IMR-90 (cell line): ENCODE measurements around the gene ST6GALNAC4.

ENCODE experiments used
- RAD21 ChIP-seq: IDR thresholded peaks from 2 replicates; pipeline ENCODE4 v1.6.1; 2012; ENCODE audit warnings: low read length, improper control_type of control experiment
- TF ChIP-seq, protein P1 (sequence below): conservative IDR thresholded peaks from 2 replicates; pipeline ENCODE4 v1.5.1; 2012; ENCODE audit warnings: mild to moderate bottlenecking, low read depth, low read length, improper control_type of control experiment

DNA sequence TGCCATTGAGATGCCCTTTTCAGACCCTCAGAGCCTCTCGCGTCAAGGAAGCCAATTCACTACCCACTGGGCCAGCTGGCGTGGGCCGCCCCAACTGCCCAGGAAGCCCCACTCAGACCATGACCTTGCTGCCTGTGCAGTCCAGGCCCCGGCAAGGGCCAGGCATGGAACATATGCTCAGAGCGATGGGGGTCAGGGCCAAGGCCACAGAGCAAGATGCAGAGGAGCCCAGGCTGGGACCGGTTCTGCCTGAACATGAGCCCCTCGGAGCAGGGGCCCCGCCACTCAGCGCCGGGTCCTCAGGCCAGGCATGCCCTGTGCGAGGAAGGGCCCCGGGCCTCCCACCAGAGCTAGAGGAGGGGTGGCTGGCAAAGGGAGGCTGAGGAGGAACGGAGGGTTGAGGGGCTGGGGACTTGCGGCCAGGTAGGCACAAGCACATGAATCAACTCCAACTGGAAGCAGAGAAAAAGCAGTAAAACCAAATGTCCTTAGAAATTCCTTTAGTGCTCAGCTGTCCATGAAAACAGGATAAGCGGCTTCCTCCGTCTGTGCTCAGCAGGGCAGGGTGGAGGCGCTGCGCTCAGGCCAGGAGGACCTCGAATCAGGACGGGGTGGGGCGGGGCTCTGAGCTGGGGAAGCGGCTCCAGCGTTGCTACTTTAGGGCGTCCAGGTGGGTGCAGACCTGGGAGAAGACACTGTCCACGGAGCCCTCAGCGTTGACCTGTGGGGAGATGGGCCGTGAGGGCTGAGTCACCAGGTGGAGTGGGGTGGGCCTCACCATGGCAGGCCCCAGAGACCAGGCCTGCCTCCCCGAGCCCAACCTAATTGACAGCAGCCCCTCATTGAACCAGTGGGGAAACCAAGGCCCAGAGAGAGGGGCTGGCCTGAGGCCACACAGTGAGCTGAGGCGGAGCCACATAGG lies 49.2 kb downstream of the ST6GALNAC4 start:
- TF ChIP-seq, protein P1, sequence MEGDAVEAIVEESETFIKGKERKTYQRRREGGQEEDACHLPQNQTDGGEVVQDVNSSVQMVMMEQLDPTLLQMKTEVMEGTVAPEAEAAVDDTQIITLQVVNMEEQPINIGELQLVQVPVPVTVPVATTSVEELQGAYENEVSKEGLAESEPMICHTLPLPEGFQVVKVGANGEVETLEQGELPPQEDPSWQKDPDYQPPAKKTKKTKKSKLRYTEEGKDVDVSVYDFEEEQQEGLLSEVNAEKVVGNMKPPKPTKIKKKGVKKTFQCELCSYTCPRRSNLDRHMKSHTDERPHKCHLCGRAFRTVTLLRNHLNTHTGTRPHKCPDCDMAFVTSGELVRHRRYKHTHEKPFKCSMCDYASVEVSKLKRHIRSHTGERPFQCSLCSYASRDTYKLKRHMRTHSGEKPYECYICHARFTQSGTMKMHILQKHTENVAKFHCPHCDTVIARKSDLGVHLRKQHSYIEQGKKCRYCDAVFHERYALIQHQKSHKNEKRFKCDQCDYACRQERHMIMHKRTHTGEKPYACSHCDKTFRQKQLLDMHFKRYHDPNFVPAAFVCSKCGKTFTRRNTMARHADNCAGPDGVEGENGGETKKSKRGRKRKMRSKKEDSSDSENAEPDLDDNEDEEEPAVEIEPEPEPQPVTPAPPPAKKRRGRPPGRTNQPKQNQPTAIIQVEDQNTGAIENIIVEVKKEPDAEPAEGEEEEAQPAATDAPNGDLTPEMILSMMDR, result no peak
- TF ChIP-seq RAD21, result no peak
